Muscle layer of colon (tissue), 2 donors: ENCODE data around the gene SLC28A1.

Source experiments
- H3K27ac ChIP-seq: one replicate; pipeline ENCODE4 v1.7.0; 2013; ENCODE audit warnings: low read depth, mild to moderate bottlenecking, low read length, moderate library complexity
- H3K27me3 ChIP-seq, 2 donors: one replicate each; pipeline ENCODE4 v1.7.0; 2013; ENCODE audit warnings: low read length in 2 of 2, mild to moderate bottlenecking in 2 of 2; ENCODE audit not compliant: insufficient read depth in 2 of 2, control insufficient read depth in 1 of 2
- H3K36me3 ChIP-seq: one replicate; pipeline ENCODE4 v1.7.0; 2013; ENCODE audit warnings: mild to moderate bottlenecking, low read length; ENCODE audit not compliant: insufficient read depth
- H3K4me1 ChIP-seq: one replicate; pipeline ENCODE4 v1.7.0; 2013; ENCODE audit warnings: mild to moderate bottlenecking, low read length; ENCODE audit not compliant: insufficient read depth
- H3K4me3 ChIP-seq, 2 donors: one replicate each; pipeline ENCODE4 v1.7.0; 2013; ENCODE audit warnings: low read length in 2 of 2, low read depth in 1 of 2, mild to moderate bottlenecking in 1 of 2, moderate library complexity in 1 of 2
- H3K9ac ChIP-seq: one replicate; pipeline ENCODE4 v1.7.0; 2013; ENCODE audit warnings: low read length
- H3K9me3 ChIP-seq: one replicate; pipeline ENCODE4 v1.7.0; 2013; ENCODE audit warnings: mild to moderate bottlenecking, low read length
- donor health status: abdominal sarcoma.
- donor health status: Adenocarcinoma of cecum.

The SLC28A1 gene

DNA sequence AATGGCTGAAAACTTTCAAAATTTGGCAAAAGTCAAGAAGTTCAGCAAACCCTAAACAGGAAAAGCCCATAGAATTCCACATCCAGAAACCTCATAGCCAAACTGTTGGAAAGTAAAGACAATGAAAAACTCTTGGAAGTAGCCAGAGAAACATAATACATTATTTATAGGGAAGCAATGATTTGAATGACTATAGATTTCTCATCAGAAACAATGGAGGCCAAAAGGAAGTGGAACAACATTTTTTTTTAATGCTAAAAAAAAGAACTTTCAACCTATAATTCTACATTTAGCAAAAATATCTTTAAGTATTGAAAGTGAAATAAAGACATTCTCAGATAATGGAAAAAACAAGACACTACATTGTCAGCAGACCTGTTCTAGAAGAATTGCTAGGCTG, 37.1 kb upstream of the SLC28A1 start:
- Histone ChIP-seq H3K27me3 (no peaks in the 10 kb centered on the region), H3K9ac (no peak overlapping the region), H3K36me3 (no peaks in the 10 kb centered on the region), H3K4me3 (no peak overlapping the region), H3K4me1 (peaks cover 8% of the 10 kb centered on the region), H3K9me3 (no peaks in the 10 kb centered on the region), H3K27ac (no peak overlapping the region)

DNA sequence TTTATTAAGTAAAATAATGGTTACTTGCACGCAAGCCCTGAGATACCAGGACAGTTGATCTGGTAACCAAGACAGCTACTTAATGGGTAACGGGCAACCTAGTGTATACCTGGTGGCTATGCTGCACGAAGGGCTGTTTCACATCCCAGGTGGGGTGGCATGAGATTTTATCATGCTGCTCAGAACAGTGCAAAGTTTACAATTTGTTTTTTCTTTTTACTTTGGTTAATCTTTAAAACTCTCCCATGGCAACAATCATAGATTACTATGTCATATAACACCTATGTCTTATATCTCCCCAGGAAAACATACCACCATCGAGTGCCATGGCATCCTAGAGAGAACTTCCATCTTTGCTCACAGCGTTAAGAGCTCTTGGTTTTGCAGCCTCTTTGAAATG, 32.2 kb upstream of the SLC28A1 start:
- Histone ChIP-seq H3K27ac (no peak overlapping the region), H3K9me3 (no peaks in the 10 kb centered on the region), H3K9ac (no peak overlapping the region), H3K27me3 (no peaks in the 10 kb centered on the region), H3K4me3 (no peak overlapping the region), H3K36me3 (peaks cover 14% of the 10 kb centered on the region), H3K4me1 (no peaks in the 10 kb centered on the region)

DNA sequence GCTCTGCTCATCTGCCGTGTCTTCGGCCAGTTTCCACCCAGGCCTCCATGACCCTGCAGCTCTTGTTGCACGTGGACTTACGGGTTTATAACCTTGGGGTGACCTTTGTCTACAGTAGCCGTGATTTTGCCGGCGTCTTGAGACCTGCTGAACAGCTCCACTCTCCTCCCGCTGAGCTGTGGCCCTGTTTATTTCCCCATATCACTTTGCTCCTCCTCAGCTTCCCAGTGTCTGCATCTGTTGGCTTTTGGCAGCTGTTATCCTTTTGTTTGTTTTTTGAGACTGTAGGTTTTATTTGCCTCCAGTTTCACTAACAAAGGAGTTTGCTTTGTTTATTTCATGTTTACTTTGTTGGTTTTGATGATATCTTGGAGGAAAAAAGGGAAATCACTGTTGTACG, 29.3 kb upstream of the SLC28A1 start:
- Histone ChIP-seq H3K27me3 (no peaks in the 10 kb centered on the region), H3K4me3 (no peak overlapping the region), H3K27ac (no peak overlapping the region), H3K4me1 (no peaks in the 10 kb centered on the region), H3K9me3 (no peaks in the 10 kb centered on the region), H3K9ac (no peak overlapping the region), H3K36me3 (peaks cover 18% of the 10 kb centered on the region)

DNA sequence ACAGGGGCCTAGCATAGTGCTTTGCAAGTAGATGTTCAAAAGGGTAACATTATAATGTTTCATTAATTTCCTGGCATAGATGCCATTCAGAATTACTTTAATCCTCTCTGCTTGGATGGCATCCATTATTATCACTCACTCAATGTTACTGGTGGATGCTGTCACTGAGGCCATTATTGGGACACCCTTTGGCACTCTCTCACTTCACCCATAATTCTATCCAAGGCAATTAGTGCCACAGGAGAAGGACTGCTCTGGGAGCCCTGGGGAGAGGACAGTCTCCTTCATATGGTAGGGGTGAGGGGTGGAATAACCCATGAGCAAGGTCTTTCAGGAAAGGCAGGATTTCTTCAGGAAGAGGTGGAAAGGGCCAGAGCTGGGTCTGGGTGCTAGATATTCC, 28.7 kb upstream of the SLC28A1 start:
- no peak overlapping the region for H3K27ac ChIP-seq

DNA sequence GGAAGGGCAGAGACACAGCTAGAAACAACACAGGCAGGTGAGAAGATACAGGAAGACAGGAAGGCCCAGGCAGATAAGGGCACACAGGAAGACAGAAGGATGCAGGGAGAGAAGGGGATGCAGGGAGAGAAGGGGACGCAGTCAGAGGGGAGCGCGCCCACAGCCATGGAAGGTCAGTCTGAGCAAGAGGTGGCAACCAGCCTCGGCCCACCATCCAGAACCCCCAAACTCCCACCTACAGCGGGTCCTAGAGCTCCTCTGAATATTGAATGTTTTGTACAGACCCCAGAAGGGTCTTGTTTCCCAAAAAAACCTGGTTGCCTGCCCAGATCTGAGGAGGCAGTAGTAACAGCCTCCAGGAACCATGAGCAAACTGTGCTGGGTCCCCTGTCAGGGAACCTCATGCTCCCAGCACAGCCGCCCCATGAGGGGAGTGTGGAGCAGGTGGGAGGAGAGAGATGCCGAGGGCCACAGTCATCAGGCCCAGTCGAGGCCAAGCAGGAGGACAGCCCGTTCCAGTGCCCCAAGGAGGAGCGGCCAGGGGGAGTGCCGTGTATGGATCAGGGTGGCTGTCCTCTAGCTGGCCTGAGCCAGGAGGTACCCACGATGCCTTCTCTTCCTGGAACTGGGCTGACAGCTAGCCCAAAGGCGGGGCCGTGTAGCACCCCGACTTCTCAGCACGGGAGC, 27.6 kb upstream of the SLC28A1 start:
- no peaks in the 10 kb centered on the region for H3K4me1 ChIP-seq
- peaks cover 18% of the 10 kb centered on the region for H3K36me3 ChIP-seq
- no peaks in the 10 kb centered on the region for H3K9me3 ChIP-seq
- H3K27ac ChIP-seq = no peak overlapping the region
- H3K9ac ChIP-seq = no peak overlapping the region
- no peaks in the 10 kb centered on the region for H3K27me3 ChIP-seq
- no peak overlapping the region for H3K4me3 ChIP-seq

More for the DNA sequence above, 28.7 kb upstream of the SLC28A1 start:
- H3K27me3 ChIP-seq = no peaks in the 10 kb centered on the region
- no peaks in the 10 kb centered on the region for H3K4me1 ChIP-seq
- H3K36me3 ChIP-seq = peaks cover 18% of the 10 kb centered on the region
- H3K4me3 ChIP-seq = no peak overlapping the region
- H3K9me3 ChIP-seq = no peaks in the 10 kb centered on the region
- no peak overlapping the region for H3K9ac ChIP-seq

DNA sequence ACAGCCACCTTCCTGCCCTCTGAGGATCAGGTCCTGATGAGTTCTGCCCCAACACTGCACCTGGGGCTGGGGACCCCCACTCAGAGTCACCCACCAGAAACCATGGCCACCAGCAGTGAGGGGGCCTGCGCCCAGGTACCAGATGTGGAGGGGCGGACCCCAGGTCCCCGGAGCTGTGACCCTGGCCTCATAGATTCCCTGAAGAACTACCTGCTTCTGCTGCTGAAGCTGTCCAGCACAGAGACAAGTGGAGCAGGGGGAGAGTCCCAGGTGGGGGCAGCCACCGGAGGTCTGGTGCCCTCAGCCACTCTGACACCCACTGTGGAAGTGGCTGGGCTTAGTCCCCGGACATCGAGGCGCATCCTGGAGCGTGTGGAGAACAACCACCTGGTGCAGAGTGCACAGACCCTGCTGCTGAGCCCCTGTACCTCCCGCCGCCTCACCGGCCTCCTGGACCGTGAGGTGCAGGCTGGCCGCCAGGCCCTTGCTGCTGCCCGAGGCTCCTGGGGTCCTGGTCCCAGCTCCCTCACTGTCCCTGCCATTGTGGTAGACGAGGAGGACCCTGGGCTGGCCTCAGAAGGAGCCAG, 27.0 kb upstream of the SLC28A1 start:
- H3K27ac ChIP-seq = no peak overlapping the region
- H3K36me3 ChIP-seq = peaks cover 24% of the 10 kb centered on the region
- no peak overlapping the region for H3K4me3 ChIP-seq
- H3K27me3 ChIP-seq = no peaks in the 10 kb centered on the region
- H3K9ac ChIP-seq = no peak overlapping the region
- H3K4me1 ChIP-seq = no peaks in the 10 kb centered on the region
- no peaks in the 10 kb centered on the region for H3K9me3 ChIP-seq

DNA sequence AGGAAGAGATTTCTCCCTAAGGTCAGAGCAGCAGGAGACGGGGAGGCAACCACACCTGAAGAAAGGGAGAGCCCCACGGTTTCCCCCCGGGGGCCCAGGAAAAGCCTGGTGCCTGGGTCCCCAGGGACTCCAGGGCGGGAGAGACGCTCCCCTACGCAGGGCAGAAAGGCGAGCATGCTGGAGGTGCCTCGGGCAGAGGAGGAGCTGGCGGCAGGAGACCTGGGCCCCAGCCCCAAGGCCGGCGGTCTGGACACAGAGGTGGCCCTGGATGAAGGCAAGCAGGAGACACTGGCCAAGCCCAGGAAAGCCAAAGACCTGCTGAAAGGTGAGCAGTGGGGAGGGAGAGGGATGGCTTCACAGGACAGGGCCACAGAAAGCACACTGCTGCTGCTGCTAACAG, 26.2 kb upstream of the SLC28A1 start:
- H3K27ac ChIP-seq = no peak overlapping the region
- H3K9ac ChIP-seq = no peak overlapping the region
- peaks cover 27% of the 10 kb centered on the region for H3K36me3 ChIP-seq

DNA sequence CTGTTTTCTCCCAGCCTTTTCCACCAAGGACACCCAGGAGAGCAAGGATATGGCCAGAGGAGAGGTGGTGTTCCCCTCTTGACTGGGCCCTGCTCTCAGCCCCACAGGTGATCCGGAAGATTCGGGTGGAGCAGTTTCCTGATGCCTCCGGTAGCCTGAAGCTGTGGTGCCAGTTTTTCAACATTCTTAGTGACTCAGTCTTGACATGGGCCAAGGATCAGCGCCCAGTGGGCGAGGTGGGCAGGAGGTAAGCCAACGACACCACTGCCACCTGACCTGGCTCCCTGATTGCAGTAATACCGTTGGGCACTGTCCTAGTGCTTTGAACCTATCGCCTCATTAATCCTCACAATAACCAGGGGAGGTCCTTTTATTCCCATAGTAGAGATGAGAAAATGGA, 25.3 kb upstream of the SLC28A1 start:
- Histone ChIP-seq H3K36me3 (peaks cover 34% of the 10 kb centered on the region), H3K9ac (no peak overlapping the region), H3K4me3 (no peak overlapping the region), H3K4me1 (peaks cover 7% of the 10 kb centered on the region), H3K27me3 (no peaks in the 10 kb centered on the region), H3K9me3 (no peaks in the 10 kb centered on the region), H3K27ac (no peak overlapping the region)

More for the DNA sequence above, 26.2 kb upstream of the SLC28A1 start:
- H3K27me3 ChIP-seq = no peaks in the 10 kb centered on the region
- no peak overlapping the region for H3K4me3 ChIP-seq
- no peaks in the 10 kb centered on the region for H3K4me1 ChIP-seq
- H3K9me3 ChIP-seq = no peaks in the 10 kb centered on the region

DNA sequence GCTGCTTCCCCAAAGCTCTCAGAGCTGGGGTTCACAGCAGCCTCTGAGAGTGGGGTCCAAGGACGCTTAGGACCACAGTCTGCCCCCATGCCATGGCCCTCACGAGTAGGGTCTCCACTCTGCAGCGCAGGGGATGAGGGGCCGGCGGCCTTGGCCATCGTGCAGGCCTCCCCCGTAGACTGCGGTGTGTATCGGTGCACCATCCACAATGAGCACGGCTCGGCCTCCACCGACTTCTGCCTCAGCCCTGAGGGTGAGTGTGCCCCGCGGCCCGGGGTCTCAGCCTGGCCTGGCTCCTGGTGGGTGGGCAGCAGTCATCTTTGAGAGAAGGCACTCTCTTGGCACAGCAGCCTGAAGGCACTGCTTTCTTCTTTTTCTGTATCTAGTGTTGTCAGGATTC, 24.8 kb upstream of the SLC28A1 start:
- Histone ChIP-seq H3K9ac (no peak overlapping the region), H3K4me1 (peaks cover 7% of the 10 kb centered on the region), H3K4me3 (no peak overlapping the region), H3K27me3 (no peaks in the 10 kb centered on the region), H3K36me3 (peaks cover 40% of the 10 kb centered on the region), H3K27ac (no peak overlapping the region), H3K9me3 (no peaks in the 10 kb centered on the region)

DNA sequence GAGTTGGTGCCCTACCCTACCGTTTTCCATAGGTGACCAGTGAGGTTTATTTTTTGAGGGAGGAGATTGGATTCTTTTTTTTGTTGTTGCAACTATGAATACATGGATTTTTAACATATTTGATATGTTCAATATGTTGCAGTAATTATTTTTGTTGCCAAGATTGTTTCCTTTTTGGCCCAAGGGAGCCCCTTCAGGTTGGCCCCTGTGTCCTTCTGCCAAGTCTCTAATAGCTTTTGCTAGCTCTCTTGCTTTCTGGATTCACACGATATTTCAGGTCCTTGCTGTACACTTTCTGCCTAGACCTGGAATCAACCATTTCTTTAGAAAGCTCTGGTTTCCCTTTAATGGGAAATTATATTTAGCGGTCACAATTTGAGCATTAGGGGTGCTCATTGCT, 22.7 kb upstream of the SLC28A1 start:
- Histone ChIP-seq H3K36me3 (peaks cover 28% of the 10 kb centered on the region), H3K27me3 (no peaks in the 10 kb centered on the region), H3K4me1 (peaks cover 7% of the 10 kb centered on the region), H3K9me3 (no peaks in the 10 kb centered on the region), H3K9ac (no peak overlapping the region), H3K27ac (no peak overlapping the region), H3K4me3 (no peak overlapping the region)

DNA sequence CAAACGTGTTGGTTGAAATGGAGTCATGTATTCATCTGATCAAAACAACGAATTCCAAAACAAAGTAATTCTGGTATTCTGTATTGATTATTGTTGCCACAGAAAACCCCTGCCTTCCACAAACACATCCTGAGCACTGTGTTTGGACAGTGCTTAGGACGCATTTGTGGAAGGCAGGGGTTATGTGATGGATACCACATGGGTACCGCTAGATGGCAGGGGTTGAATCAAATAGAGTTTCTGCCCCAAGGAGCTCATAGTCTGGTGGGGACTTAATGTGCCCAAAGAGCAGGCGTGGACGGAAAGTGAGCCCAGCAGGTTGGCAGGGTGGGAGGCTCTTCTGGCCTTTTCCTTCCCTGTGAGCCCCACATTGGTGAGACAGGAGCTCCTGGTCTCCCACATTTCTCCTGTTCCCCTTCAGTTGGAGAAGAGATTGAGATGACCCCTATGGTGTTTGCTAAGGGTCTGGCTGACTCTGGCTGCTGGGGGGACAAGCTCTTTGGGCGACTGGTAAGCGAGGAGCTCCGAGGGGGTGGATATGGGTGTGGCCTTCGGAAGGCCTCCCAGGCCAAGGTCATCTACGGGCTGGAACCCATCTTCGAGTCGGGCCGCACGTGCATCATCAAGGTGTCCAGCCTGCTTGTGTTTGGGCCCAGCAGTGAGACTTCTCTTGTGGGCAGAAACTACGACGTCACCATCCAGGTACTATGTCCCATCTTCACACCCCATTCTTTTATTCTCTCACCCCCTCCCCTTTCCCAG, 22.1 kb upstream of the SLC28A1 start:
- peaks cover 25% of the 10 kb centered on the region for H3K36me3 ChIP-seq
- no peak overlapping the region for H3K9ac ChIP-seq
- no peak overlapping the region for H3K27ac ChIP-seq
- no peaks in the 10 kb centered on the region for H3K9me3 ChIP-seq
- no peak overlapping the region for H3K4me3 ChIP-seq
- H3K4me1 ChIP-seq = peaks cover 7% of the 10 kb centered on the region
- no peaks in the 10 kb centered on the region for H3K27me3 ChIP-seq
